Omental fat pad (tissue), 4 donors: ENCODE data around the gene NONO. TPM values are rescaled to one million over a fixed set of nuclear protein-coding genes. Genes with fewer than 3 reads are reported as not detected.
A peak's percentile ranks its signal among the peaks of the same experiment; 100 is the strongest.
"Not testable (repeated sequence)": the region's sequence is repeated elsewhere in the genome, so short reads cannot be mapped to it uniquely, and the experiment has no call there.

Source experiments
- ATAC-seq: fragments of 150-250 bp; one replicate; pipeline ENCODE4 v1.9.1; 2016; ENCODE audit warnings: mild to moderate bottlenecking, moderate library complexity; ENCODE audit not compliant: low FRiP score
- DNase-seq: peaks from one replicate; pipeline ENCODE4 v3.0.0-alpha.2; 2019; ENCODE audit warnings: low spot score
- CTCF ChIP-seq, 3 donors: fragments of 450-650 bp; IDR thresholded peaks; one replicate each; pipeline ENCODE4 v1.5.1; 2016 to 2017; ENCODE audit warnings: antibody characterized with exemption in 3 of 3, mild to moderate bottlenecking in 3 of 3, moderate library complexity in 2 of 3
- total RNA-seq, 4 donors: library from RNA; depleted of rRNA; stranded (reverse); fragments of >200 nt; gene quantifications; one replicate each; pipeline ENCODE4 v1.1.0, GENCODE V29; 2016

The NONO gene
- total RNA-seq, 4 donors from 2014 or later: 180 to 262 (median 199) TPM

- TF ChIP-seq CTCF (IDR thresholded peaks at IDR 0.05): no peak
- ATAC-seq (no peak), DNase-seq (no peak)
Measured at GRCh38 chrX:71302461-71303213, 19.2 kb downstream of the NONO start.

DNA sequence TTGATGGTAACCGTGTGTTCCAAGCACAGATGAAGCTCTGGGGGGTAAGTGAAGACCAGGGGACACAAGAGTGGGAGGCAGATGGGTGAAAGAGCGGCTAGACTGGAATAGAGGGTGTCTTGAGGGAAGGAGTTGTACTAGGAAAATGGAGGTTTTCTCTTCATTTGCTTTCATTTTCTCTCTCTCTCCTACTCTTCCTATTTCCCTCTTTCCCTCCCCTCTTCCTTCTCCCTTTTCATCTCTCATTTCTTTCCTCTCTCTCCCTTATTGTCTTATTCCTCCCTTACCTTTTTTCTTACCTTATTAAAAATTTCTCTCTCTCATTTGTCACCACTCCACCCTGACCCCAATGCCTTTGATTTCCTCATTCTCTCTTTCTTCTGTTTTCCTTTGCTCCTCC lies 21.1 kb downstream of the NONO start:
- TF ChIP-seq CTCF (IDR thresholded peaks at IDR 0.05): no peak
- ATAC-seq (no peak), DNase-seq (no peak)

- ATAC-seq: peak; percentile 54
- DNase-seq: no peak
- no peak for TF ChIP-seq CTCF (IDR thresholded peaks at IDR 0.05)
Measured at GRCh38 chrX:71315917-71316316, 32.5 kb downstream of the NONO start.

DNA sequence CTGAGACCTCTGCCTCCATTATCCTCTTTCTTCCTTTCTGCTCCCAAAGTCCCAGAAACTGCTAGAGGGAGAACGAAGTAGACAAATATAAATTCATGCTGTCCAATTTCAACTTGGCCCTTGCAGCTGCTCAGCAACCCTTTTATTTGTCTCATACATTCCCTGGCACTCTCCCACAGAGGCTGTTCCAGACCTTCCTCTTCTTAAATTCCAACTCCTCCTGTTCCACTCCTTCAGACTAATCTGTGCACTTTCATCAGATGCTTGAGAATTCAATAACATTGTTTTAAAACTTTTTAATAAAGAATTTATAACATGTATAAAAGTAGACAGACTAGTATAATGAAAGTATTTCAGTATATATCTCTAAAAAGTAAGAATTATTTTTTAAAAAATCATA lies 33.5 kb downstream of the NONO start:
- not testable (repeated sequence) for DNase-seq, ATAC-seq

DNA sequence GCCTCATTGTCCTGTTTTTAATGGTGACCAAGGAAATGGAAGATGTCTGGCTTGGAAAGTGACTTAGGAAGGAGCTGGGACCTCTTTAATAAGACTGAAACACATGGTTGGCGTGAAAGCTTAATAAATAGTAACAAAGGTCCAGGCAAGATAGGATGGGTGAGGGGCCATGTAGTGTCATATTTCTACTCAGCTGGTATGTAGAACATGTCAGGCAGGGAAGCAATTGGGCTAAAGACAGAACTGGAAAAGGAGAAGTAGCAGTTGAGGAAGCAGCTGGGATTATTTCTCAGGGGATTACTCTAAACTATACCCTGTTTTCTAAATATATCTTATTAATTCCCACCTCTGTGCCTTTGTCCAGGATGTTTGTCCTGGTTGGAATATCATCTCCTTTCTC lies 36.7 kb downstream of the NONO start:
- DNase-seq (no peak), ATAC-seq (no peak)
- TF ChIP-seq CTCF (IDR thresholded peaks at IDR 0.05): no peak

DNA sequence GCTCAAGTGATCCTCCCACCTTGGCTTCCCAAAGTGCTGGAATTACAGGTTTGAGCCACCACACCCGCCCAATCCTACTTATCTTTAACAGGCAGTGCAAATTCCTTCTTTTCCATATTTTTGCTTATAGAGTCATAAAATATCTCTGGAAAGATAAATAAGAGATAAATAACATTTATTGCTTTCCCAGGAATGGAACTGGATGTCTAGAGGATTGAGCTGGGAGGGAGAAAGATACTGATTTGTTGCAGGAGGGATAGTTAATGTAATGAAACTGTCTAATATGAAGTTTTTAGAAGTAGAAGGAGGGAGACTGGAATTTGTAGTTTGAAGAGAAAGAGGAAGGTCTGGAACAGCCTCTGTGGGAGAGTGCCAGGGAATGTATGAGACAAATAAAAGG lies 38.3 kb downstream of the NONO start:
- no peak for TF ChIP-seq CTCF (IDR thresholded peaks at IDR 0.05)
- DNase-seq: no peak
- ATAC-seq: no peak

DNA sequence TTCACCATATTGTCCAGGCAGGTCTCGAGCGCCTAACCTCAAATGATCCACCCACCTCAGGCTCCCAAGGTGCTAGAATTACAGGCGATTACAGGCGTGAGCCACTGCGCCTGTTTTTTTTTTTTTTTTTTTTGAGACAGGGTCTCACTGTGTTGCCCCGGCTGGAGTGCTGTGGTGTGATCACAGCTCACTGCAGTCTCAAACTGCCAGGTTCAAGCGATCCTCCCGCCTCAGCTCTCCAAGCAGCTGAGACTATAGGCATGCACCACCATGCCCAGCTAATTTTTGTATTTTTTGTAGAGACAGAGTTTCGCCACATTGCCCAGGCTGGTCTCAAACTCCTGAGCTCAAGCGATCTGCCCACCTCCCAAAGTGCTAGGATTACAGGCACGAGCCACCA lies 41.0 kb downstream of the NONO start:
- ATAC-seq, DNase-seq: not testable (repeated sequence)

DNA sequence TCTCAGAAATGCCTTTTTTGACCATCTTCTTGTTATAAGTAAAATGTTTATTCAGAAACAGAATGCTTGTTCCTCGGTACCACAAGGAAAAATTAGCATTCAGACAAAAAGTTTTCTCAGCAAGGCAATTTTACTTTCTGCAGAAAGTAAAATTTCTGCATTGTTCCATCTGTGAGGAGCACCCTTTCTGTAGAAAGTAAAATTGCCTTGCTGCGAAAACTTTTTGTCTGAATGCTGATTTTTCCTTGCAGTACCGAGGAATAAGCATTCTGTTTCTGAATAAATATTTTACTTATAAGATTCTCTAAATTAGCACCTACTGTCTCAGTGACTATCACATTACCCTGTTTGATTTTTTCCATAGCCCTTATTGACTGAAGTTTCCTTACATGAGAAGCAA lies 43.0 kb downstream of the NONO start:
- ATAC-seq (no peak), DNase-seq (no peak)
- TF ChIP-seq CTCF (IDR thresholded peaks at IDR 0.05): no peak

DNA sequence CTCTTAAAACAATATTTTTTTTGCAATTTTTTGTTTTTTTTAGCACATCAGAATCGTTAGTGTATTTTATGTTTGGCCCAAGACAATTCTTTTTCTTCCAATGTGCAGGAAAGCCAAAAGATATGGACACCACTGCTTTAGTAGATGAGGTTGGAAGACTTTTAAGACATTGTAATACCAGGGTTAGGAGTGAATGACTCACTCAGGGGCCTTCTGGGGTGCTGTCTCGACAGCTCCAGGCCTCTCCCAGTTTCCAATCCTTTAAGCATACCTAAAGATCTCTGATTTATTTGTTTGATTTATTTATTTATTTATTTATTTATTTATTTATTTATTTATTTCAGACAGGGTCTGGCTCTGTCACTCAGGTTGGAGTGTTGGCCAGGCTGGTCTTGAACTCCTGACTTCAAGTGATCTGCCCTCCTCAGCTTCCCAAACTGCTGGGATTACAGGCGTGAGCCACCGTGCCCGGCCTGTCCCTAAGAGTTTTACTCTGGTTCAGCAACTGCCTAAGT lies 65.8 kb downstream of the NONO start:
- ATAC-seq, DNase-seq: not testable (repeated sequence)

GRCh38 chrX:71349867-71350266 lies 66.4 kb downstream of the NONO start:
- DNase-seq, ATAC-seq: not testable (repeated sequence)
